Esophagus muscularis mucosa (tissue), 3 donors: ENCODE measurements around the gene ADD3.
"Not testable (repeated sequence)": the region's sequence is repeated elsewhere in the genome, so short reads cannot be mapped to it uniquely, and the experiment has no call there.

Experiments
- POLR2A ChIP-seq: fragments of 450-650 bp; IDR thresholded peaks from one replicate; pipeline ENCODE4 v1.6.1; 2017; ENCODE audit warnings: antibody characterized with exemption, moderate library complexity, mild to moderate bottlenecking, low read depth
- POLR2AphosphoS5 ChIP-seq, 2 donors: sonication (generic); formaldehyde crosslinking; IDR thresholded peaks; one replicate each; pipeline ENCODE4 v1.6.1; 2017; ENCODE audit warnings: antibody characterized with exemption in 2 of 2
- TF ChIP-seq, protein P1 (sequence below), 3 experiments: fragments of 200-600 bp in 2 of 3; fragments of 450-650 bp in 1 of 3; sonication (generic) in 2 of 3; IDR thresholded peaks; one replicate each; pipeline ENCODE4 v1.5.1; 2017 to 2019; ENCODE audit warnings: antibody characterized with exemption in 3 of 3, mild to moderate bottlenecking in 2 of 3, moderate library complexity in 1 of 3

- TF ChIP-seq, protein P1, sequence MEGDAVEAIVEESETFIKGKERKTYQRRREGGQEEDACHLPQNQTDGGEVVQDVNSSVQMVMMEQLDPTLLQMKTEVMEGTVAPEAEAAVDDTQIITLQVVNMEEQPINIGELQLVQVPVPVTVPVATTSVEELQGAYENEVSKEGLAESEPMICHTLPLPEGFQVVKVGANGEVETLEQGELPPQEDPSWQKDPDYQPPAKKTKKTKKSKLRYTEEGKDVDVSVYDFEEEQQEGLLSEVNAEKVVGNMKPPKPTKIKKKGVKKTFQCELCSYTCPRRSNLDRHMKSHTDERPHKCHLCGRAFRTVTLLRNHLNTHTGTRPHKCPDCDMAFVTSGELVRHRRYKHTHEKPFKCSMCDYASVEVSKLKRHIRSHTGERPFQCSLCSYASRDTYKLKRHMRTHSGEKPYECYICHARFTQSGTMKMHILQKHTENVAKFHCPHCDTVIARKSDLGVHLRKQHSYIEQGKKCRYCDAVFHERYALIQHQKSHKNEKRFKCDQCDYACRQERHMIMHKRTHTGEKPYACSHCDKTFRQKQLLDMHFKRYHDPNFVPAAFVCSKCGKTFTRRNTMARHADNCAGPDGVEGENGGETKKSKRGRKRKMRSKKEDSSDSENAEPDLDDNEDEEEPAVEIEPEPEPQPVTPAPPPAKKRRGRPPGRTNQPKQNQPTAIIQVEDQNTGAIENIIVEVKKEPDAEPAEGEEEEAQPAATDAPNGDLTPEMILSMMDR (IDR thresholded peaks at IDR 0.05): not testable (repeated sequence)
- not testable (repeated sequence) for TF ChIP-seq POLR2A; POLR2AphosphoS5 (IDR thresholded peaks at IDR 0.05)
Measured at GRCh38 chr10:110048145-110048544, 40.4 kb downstream of the ADD3 start.
